HG02571 (cell line): ENCODE data around the gene SMIM15.
"Not testable (repeated sequence)": the region's sequence is repeated elsewhere in the genome, so short reads cannot be mapped to it uniquely, and the experiment has no call there.

ENCODE experiments used
- ATAC-seq: cut with Tn5 transposase; IDR thresholded peaks from one replicate; pipeline ENCODE4 v1.9.1; 2021; ENCODE audit warnings: mild to moderate bottlenecking, moderate library complexity; ENCODE audit not compliant: unreplicated experiment

SMIM15 gene, protein sequence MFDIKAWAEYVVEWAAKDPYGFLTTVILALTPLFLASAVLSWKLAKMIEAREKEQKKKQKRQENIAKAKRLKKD

DNA sequence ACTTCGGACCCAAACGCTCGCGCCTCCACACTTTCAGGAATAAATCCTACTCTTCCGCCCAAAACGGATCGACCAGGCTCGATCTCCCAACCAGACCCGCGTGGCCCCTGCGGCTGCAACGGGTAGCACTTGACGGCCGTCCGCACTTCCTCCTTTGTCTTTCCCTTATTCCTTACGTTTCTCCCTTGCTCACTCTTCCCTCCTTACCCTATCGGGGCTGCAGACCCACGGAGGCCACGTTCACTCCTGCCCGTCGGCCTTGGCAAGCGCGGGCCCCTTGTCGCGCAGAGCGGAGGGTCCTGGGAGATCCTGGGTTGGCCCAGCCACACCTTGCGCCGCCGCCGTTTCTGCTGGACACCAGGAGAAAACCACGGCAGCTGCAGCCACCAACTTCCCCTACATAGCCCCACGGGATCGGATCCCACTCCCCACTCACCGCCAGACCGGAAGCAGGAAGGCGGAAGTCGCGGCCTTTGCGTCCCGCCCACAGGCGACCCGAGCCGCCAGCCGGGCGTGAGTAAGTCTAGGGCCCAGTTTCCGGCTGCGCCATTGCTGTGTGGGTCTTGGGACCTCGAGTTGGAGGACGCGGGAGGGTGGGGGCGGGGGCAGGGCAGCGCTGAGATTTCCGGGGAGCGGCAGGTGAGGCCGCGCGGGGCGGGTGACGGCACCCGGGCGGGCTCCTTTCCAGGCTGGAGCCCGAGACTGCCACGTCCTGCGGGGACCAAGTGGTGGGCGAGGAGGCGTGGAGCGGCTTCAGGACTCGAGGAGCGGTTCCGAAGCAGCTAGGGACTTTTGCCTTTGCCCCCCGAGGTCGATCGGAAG lies at the start of gene SMIM15:
Gene SMIM15 (minus strand): TSS at position 459 of the 822 bp plus-strand sequence. CDS start 2,297 bp downstream, outside the sequence.
- ATAC-seq: peak; percentile 97

DNA sequence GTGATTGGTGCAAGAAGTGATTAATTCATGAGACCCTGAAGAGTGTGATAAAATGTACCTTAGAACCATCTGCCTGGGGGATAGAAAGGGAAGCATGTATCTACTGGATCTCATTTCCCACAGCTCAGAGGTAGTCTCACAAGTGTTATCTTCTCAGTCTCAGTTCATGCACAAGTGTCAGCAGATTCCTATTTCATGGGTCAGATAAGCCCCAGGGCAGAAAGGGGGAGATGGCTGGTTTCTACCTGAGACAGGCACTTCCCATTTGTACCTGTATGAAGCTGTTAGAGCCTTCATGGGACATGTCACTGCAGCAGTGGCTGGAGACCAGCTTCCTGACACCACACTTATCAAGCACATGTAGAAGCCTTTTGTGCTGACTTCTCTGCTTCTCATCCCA lies 45.6 kb upstream of the SMIM15 start:
- ATAC-seq: no peak

DNA sequence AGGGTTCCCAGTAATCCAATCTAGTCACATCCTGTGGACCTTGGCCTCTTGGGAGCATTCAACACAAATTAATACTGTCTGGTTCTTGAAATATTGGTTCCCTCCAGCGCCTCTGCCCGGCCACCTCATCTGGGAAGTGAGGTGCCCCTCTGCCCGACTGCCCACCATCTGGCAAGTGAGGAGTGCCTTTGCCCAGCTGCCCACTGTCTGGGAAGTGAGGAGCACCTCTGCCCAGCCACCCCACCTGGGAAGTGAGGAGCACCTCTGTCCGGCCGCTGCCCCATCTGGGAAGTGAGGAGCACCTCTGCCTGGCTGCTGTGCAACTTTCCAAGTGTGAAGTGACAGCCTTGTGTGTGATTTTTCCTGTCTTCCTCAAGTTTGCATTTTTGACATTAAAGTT lies 42.7 kb upstream of the SMIM15 start:
- no peak for ATAC-seq

DNA sequence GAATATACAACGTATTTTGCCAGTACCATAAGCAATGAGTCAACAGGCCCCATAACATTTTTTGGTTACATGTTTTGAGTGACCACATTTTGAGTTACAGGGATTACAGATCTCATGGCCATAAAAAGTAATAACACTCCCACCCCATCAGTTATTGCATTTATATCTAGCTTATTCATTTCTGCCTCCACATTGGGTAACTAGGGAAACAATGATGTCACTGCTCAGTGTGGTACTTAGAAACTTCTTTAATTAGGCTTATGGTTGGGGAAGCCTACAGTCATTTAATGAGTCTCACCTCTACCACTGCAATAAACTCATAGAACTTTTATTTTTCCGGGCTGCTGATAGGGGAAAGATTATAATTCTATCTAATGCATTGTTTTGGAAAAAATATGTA lies 39.9 kb upstream of the SMIM15 start:
- ATAC-seq: no peak

DNA sequence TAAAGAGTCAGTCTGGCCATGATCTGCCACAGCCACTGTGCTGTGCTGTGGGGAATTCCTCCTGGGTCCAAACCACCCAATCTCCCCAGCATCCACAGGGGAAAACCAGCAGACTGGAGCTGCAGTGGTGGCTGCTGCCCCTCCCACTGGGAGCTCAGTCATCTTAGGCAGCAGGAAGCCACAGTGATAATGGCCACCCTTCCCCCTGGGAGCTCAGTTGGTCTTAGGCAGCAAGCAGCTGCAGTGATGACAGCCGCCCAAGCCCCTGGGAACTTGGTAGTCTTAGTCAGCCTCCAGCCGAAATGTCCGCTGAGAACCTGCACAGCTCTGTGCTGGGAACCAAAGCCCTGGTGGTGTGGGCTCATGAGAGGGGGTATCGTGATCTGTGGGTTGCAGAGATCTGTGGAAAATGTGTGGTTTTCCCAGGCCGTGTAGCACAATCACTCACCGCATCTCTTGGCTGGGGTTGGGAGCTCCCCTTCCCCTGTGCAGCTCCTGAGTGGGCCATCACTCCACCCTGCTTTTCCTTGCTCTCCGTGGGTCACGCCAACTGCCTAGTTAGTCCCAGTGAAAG lies 38.4 kb upstream of the SMIM15 start:
- ATAC-seq: peak; percentile 74

DNA sequence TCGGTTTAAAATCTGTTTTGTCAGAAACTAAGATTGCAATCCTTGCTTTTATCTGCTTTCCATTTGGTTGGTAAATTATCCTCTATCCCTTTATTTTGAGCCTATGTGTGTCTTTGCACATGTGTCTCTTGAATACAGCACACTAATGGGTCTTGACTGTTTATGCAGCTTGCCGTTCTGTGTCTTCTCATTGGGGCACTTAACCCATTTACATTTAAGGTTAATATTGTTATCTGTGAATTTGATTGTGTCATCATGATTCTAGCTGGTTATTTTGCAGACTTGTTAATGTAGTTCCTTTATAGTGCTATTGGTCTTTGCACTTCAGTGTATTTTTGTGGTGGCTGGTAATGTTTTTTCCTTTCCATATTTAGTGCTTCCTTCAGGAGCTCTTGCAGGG lies 36.3 kb upstream of the SMIM15 start:
- ATAC-seq: no peak

DNA sequence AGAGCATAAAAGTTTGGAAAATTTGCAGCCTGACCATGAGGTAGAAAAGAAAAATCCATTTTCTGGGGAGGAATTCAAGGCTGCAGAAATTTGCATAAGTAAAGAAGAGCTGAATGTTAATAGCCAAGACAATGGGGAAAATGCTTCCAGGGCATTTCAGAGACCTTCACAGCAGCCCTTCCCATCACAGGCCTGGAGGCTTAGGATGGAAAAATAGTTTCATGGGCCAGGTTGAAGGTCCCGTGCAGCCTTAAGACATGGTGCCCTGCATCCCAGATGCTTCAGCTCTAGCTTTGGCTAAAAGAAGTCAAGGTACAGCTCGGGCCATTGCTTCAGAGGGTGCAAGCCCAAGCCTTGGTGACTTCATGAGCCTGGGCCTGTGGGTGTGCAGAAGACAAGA lies 25.6 kb upstream of the SMIM15 start:
- not testable (repeated sequence) for ATAC-seq

DNA sequence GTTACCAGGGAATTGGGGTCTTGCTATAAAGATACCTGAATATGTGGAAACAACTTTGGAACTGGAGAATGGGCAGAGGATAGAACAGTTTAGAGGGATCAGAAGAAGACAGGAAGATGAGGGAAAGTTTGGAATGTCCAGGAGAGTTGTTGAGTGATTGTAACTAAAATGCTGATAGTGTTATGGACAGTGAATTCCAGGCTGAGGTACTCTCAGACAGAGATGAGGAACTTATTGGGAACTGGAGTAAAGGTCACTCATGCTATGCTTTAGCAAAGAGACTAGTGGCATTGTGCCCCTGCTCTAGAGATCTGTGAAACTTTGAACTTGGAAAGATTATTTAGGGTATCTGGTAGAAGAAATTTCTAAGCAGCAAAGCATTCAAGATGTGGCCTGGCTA lies 25.1 kb upstream of the SMIM15 start:
- not testable (repeated sequence) for ATAC-seq

DNA sequence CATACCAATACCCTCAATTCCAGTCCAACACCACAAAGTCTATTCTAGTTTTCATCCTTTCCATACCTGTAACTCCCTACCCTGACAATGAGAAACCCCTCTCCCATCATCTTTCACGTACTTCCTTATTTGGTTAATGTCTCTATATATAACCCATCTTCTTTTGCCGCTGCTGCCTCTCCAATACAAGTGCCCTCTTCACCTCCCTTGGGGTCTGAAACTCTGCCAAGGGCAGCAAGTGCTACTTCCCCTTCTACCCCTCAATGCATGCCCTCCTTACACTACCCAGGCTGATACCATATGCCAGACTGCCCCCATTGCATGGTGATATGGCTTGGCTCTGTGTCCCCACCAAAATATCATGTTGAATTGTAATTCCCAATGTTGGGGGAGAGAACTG lies 24.4 kb upstream of the SMIM15 start:
- ATAC-seq: no peak

DNA sequence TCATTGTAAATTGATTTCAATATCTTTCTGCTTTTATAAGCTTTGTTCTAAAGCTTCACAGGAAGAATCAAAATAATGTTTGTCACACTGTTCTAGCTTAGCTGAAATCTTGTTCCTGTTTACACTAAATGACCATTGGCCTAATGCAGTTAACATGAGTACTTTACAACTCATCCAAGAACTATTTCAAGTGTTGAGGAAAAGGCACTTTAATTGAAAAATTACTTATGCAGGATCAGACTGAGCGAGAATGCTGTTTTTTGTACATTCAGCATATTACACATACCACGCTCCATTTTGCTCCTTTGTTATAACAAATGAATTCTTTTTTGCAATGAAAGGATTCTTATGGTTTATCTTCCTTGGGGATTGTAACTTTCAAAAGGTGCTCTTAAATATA lies 22.4 kb upstream of the SMIM15 start:
- no peak for ATAC-seq

DNA sequence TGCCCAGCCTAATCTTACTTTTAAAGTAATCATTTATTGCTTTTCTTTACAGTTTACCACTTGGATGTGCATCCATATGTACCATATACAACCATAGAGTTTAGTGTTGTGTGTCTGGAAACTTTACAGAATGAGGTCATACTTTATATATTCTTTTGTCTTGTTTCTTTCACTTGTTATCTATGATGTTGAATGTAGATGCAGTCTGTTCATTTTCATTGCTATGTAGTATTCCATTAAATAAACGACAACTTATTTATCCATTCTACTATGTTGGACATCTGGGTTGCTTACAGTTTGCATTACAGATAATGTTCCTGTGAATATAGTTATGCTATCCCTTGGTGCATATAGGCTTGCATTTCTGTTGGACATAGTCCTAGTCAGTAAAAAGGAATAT lies 21.3 kb upstream of the SMIM15 start:
- no peak for ATAC-seq

DNA sequence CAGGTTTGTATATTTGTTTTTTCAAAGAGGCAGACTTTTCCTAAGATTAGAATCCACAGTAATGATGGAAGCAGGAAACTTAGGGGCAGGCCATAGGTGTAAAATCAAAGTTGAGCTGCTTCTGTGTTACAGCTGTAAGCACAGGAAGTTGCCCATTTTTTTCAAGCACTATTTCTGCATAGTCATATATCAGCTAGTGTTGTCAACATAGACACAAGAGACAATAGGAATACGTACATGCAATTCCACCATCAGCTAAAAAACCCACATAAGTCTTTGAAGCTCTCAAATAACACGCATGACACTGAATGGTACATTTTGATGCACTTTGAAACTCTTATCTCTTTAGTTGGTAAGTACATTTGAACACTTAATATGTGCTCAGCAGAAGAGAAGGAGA lies 20.2 kb upstream of the SMIM15 start:
- no peak for ATAC-seq

DNA sequence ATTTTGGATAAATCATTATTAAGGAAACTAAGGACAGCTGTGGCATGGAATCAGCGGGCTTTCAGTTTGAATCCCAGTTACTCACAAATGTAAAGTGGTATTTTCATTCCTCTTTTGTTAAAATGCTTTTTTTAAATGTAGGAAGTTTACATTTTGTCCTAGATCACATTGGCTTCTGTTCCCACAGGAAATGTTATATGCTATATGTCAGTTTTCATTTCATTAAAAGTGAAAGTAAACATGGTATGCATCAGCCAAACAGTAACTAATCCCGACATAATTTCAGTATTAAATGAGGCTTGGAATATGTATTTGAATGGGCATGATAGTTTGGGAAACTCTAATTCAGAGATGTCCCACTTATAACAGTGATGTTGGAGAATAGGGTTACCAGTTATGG lies 18.6 kb upstream of the SMIM15 start:
- no peak for ATAC-seq

DNA sequence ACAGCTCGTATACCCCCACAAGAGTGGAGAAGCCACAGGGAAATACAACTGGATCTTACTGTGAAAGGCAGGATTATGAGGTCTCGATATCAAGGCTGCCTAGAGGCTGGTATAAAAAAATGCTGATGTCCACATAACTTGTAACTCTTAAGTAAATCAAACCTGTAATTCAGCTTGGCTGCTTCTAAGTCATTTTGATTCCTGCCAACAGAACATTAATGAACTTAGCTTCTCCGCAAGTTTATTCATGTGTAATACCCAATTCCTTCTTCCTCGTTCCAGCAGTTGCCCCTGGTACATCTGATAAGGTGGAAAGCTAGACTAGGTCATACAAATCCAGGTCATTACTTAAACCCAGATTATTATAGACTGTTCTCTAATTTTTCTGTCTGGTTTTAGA lies 16.4 kb upstream of the SMIM15 start:
- ATAC-seq: no peak

DNA sequence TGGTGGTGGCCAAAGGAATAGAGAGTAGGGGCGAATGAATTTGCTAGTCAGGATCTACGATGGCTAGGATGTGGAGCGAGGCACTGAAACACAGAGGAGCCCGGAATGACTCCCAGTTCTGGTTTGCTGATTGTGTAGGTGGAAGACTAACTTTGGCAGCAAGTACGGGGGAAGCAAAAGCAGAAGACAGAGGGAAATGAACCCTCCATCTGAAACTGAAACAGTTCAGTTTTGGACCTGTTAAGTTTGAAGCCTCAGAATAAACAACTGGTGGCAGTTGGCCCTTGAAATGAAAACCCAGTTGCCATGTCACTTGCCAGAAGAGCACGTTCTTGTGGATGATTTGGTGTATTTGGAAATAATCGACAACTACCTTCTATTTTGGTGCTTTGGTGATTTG lies 15.4 kb upstream of the SMIM15 start:
- peak; percentile 94 for ATAC-seq

DNA sequence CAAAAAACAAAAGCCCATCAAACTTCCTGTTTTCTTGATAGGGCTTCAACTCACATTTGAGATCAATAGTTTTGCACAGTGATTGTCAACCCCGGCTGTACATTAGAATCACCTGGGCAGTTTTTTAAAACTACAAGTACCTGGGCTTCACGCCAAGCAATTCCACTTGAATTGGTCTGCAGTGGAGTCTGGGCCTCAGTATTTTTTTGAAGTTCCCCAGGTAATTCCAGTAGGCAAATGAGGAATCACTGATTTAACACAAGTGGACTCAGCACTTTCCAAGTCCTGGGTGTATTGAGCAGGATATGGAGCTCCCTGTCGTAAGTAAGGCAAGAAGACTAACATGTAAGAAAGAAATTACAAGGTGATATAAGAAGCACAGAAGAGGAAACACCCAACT lies 14.8 kb upstream of the SMIM15 start:
- no peak for ATAC-seq

DNA sequence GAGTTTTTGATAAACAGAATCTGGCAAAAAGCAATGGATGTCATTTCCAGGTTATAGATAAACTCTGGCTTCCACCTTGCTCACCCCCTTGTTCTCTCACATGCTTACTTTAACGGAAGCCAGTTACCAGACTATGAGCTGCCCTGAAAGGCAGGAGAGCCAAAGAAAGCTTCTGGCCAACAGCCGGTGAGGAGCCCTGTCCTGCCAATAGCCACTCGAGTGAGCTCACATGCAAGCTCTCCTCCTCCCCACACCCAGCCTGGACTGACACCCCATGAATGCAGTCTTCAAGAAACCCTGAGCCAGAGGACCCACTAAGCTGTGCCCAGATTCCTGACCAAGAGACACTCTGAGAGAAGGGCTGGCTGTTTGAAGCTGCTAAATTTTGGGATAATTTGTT lies 14.4 kb upstream of the SMIM15 start:
- ATAC-seq: no peak

DNA sequence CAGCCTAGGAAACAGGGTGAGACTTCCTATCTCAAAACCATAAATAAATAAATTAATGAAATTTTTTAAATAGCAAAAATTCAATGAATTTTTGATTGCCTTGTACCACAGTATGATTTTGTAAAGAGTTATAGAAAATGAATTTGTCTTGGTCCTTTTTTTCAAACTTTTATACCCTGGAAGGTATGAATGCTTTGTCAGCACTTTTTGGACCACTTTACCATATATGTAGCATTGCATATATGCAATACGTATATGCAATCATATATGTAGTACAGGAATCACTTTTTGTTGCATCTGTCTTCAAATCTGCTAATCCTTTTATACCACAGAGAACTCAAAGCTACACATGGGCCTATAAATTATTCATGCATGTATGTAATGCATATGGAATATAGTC lies 9.2 kb upstream of the SMIM15 start:
- ATAC-seq: no peak

DNA sequence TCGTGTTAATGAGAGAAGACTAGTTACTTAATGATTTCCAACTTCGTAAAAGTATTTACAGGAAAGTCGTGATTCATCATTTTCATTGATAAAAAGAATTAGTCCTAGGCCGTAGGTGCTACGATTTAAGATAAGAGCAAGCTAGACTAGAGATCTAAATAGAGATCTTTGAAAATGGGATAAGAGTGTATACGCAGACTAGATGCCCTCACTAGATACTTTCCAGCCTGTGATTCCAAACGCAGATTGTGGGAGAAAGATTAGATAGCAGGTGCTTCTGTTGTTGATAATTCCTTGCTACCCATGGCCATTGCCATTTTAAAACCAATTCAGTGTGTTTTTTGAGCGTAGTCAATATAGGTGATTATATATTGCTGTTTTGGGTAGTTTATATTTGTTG lies 6.7 kb upstream of the SMIM15 start:
- no peak for ATAC-seq

DNA sequence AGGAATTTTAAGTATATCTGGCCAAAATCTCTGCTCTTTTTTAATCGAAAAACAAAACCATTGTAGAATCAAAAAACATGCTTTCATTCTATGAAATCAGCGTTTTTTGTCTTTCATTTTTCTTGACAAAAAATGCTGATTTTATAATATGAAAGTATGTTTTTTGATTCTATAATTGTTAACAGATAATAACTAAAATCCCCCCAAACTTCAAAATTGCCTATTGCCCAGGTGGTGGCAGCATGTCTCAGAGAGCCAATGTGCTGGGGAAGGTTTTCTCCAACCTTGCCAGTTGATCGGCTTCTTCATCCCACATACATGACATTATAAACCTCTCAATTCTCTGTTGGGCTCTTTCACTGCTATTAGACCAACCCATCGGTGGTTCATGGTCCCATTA lies 5.1 kb upstream of the SMIM15 start:
- no peak for ATAC-seq

DNA sequence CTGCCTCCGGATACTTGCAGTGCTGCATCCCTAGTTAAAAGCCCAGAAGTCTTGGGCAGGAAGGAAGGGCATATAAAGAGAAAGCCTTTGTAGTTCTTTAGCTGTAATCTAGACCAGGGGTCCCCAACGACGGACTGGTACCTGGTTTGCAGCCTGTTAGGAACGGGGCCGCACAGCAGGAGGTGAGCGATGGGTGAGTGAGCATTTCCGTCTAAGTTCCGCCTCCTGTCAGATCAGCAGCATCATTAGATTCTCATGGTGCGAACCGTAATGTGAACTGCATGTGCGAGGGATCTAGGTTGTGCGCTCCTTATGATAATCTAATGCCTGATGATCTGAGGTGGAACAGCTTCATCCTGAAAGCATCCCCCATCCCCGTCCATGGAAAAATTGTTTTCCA lies 1.6 kb upstream of the SMIM15 start:
- ATAC-seq: no peak

DNA sequence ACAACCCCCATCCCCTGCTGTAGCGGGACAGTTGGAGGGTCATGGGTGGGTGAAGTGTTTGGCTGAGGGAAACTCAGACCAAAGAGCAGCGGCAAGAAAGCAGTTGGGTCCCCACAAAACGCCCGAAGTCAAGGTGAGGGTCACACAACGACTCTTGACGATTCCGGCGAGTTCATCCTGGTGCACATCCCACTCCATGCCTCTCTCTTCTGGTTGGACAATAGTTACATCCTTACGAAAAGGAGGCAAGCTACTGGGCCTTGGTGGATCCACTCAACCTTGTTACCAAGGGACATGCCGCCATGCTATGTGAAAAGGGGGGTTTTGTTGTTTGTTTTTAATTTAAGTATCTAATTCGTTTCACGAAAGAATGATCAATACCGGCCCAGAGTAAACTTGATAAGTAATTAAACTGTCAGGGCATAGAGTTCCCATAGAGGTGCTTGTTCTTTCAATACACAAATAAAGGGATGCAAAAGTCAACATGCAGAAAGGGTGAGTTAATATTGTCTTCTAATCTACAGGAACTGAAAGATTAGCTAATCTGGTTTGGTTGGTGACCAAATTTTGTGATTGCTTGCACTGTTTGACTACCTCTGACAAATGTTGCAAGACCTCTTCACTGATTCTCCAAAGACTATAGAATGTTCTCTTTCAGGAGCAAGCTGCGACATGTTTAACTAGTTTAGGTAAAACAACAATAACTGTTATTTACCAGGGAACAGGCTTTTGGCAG lies 732 bp upstream of the SMIM15 start:
- ATAC-seq: peak; percentile 6
